Cardiac muscle cell (in vitro differentiated cells and primary cell): ENCODE results near the gene ALPI. TPM values are rescaled to one million over a fixed set of nuclear protein-coding genes. Genes with fewer than 3 reads are reported as not detected.

Experiments
- DNase-seq, 2 donors: peaks; one replicate each; pipeline versions ENCODE4 v3.0.0 to v3.0.0-alpha.2; 2010 to 2017; ENCODE audit warnings: low read depth in 1 of 2, low spot score in 1 of 2
- H3K27ac ChIP-seq: fragments of 200-600 bp; sonication (generic); 2 replicates; pipeline ENCODE4 v1.5.1; 2016
- H3K27me3 ChIP-seq: fragments of 200-600 bp; sonication (generic); 2 replicates; pipeline ENCODE4 v1.6.0; 2016; ENCODE audit warnings: control low read depth
- H3K36me3 ChIP-seq: fragments of 200-600 bp; sonication (generic); 2 replicates; pipeline ENCODE4 v1.5.1; 2016; ENCODE audit warnings: control low read depth
- H3K4me1 ChIP-seq: fragments of 200-600 bp; sonication (generic); 2 replicates; pipeline ENCODE4 v1.8.1; 2017; ENCODE audit warnings: low read depth, mild to moderate bottlenecking, mixed run types
- H3K4me3 ChIP-seq: fragments of 200-600 bp; sonication (generic); 2 replicates; pipeline ENCODE4 v1.5.1; 2016; ENCODE audit warnings: mild to moderate bottlenecking
- H3K9me3 ChIP-seq: fragments of 200-600 bp; sonication (generic); 2 replicates; pipeline ENCODE4 v1.5.1; 2017; ENCODE audit warnings: low read depth, mild to moderate bottlenecking, control low read depth
- polyA plus RNA-seq: library from polyadenylated mRNA; unstranded; fragments of >200 nt; fragmentation: Nextera tagmentation; extraction: Ambion mirVana; gene quantifications from 2 replicates; pipeline ENCODE4 v1.2.1, GENCODE V29; 2016
- total RNA-seq: library from RNA; depleted of rRNA; stranded (reverse); fragments of >200 nt; gene quantifications from 2 replicates; pipeline ENCODE4 v1.2.3, GENCODE V29; 2016
- TF ChIP-seq, protein P1 (sequence below): IDR thresholded peaks from 2 replicates; pipeline ENCODE4 v1.5.1; 2012; ENCODE audit warnings: low read depth, mild to moderate bottlenecking, low read length

ALPI gene
- total and polyA plus RNA-seq, 2 experiments from 2014 or later: not detected

DNA sequence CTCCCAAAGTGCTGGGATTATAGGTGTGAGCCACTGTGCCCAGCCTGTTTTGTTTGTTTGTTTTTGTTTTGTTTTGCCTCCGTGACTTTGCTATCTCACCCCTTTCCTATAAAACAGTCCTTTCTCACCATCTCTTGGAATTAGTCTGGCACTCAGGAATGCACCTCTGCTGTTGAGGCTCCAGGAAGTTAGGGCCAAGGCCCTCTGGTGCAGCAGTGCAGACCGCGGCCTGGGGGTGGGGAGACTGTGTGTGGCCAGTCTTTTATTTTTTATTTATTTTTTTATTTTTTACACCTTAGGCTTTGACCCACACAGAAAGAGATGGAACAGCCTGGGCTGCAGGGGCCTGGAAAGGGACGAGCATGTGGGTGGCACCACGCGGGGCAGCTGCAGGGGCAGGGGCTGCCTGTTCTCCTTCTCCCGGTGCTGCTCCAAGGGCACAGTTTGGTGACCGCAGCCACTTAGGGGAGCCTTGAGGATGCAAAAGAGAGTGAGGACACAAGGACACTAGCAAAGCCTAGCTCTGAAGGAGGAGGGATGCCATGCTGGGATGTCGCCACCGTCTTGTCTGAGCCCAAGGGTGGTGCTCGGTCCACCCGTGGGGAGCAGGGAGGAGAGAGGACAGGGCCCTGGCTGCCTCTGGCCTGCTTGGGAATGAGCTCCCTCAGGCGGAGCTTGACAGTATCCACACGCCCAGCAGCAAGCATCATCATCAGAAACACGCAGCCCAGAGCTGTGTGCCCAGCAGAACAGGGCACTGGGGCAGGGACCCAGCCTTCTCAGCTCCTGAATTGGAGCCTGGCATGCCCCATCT lies 19.4 kb upstream of the ALPI start:
- DNase-seq: no peak
- Histone ChIP-seq H3K4me1 (no peaks in the 10 kb centered on the region), H3K9me3 (no peaks in the 10 kb centered on the region), H3K36me3 (no peaks in the 10 kb centered on the region), H3K4me3 (no peak overlapping the region), H3K27ac (no peak overlapping the region), H3K27me3 (peaks cover 3% of the 10 kb centered on the region)
- TF ChIP-seq, protein P1, sequence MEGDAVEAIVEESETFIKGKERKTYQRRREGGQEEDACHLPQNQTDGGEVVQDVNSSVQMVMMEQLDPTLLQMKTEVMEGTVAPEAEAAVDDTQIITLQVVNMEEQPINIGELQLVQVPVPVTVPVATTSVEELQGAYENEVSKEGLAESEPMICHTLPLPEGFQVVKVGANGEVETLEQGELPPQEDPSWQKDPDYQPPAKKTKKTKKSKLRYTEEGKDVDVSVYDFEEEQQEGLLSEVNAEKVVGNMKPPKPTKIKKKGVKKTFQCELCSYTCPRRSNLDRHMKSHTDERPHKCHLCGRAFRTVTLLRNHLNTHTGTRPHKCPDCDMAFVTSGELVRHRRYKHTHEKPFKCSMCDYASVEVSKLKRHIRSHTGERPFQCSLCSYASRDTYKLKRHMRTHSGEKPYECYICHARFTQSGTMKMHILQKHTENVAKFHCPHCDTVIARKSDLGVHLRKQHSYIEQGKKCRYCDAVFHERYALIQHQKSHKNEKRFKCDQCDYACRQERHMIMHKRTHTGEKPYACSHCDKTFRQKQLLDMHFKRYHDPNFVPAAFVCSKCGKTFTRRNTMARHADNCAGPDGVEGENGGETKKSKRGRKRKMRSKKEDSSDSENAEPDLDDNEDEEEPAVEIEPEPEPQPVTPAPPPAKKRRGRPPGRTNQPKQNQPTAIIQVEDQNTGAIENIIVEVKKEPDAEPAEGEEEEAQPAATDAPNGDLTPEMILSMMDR: no peak

DNA sequence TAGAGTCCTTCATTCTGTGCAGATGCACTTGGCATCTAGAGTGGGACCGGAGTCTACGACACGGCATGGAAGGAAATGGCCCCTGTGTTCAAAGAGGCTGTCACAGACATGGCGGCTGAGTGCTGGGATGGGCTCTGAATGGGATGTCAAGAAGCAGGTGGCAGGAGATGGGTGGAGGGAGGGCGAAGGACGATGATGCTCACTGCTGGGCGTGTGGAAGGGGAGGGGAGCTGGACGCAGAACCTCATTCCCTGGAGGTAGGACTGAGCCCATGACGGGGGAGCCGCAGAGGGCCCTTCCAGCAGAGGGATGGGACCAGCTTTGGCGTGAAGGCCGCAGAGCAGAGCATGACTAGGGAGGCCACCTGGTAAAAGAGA lies 18.8 kb upstream of the ALPI start:
- Histone ChIP-seq H3K27me3 (peaks cover 3% of the 10 kb centered on the region), H3K36me3 (no peaks in the 10 kb centered on the region), H3K27ac (no peak overlapping the region), H3K9me3 (no peaks in the 10 kb centered on the region), H3K4me3 (no peak overlapping the region), H3K4me1 (no peaks in the 10 kb centered on the region)
- no peak for DNase-seq
- TF ChIP-seq, protein P1: no peak

DNA sequence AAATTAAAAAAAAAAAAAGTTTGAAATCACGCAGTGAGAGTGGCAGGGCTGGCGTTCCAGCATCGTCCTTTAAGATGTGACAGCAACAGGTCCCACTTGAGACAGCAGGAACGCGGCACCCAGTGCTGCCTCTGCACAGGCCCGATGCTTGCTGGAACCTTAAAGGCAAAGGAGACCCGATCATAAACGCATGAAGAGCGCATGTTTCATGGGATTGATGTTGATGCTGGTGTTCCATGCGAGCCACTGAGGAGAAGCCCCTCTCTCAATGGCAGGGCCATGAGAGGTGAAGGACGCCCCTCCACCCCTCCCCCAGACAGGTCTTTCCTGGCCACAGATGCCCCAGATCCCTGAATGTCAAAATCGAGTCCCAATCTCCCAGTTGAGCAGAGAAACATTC lies 17.9 kb upstream of the ALPI start:
- Histone ChIP-seq H3K9me3 (no peaks in the 10 kb centered on the region), H3K4me3 (no peak overlapping the region), H3K27me3 (peaks cover 3% of the 10 kb centered on the region), H3K4me1 (no peaks in the 10 kb centered on the region), H3K27ac (no peak overlapping the region), H3K36me3 (no peaks in the 10 kb centered on the region)
- TF ChIP-seq, protein P1: no peak
- no peak for DNase-seq

DNA sequence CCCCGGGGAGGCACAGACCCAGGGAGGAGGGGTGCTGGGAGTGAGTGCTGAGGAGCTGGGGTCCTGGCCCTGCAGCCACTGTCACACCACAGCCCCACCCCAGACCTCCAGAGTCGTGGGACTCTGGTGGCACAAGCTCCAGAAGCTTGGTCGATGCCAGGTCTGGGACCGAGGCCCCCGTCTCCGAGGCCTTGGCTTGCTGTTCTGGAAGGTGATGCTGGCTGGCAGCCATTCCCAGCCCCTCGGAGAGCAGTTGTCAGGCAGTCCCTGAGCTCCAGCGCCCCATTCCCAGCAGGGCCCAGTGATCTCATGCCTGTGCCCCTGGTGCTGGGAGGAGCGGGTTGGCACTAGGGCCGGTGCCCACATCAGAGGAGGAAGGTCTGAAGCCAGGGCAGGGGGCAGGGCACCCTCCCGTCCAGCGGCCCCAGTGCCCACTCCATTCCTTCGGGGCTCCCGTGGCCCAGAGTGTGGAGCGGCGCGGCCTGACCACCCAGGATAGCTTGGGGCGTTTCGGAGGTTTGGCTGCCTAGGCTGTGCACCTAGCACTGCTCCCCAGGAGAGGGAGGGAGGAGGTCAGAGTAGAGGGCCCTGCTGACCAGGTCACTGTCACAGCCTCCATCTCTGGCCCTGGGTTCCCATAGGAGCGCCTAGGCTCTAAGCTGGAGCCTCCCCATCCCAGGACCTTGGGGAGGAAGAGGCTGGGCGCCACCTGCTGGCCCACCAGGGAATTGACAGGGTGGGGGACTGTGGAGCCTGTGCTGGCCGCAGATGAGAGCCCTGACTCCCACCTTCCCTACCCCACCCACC lies 16.8 kb upstream of the ALPI start:
- H3K9me3 ChIP-seq: no peaks in the 10 kb centered on the region
- TF ChIP-seq, protein P1: peak; percentile 36
- H3K4me1 ChIP-seq: no peaks in the 10 kb centered on the region
- H3K36me3 ChIP-seq: no peaks in the 10 kb centered on the region
- H3K27me3 ChIP-seq: peaks cover 3% of the 10 kb centered on the region
- peak; percentile 23 for DNase-seq
- no peak overlapping the region for H3K4me3 ChIP-seq
- H3K27ac ChIP-seq: no peak overlapping the region

DNA sequence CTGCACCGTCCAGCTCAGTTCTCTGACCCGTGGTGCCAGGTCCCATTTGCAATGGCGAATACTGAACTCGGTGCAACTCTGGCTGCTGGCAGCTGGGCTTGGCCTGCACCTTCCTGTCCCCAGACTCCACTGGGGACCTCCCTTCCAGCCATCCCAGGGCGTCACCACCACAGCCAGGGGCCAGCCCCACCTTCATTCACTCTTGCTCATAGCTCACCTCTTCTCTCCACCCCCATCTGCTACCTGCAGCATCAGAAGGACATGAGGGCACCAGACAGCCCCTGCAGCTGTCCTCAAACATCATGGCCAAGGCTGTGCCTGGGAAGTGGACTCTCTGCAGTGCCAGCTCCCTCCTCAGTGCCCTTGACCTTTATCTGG lies 16.2 kb upstream of the ALPI start:
- H3K27me3 ChIP-seq: peaks cover 3% of the 10 kb centered on the region
- no peak for DNase-seq

More for the DNA sequence above, 16.2 kb upstream of the ALPI start:
- no peaks in the 10 kb centered on the region for H3K9me3 ChIP-seq
- TF ChIP-seq, protein P1: peak; percentile 27
- H3K27ac ChIP-seq: no peak overlapping the region
- H3K4me3 ChIP-seq: no peak overlapping the region
- no peaks in the 10 kb centered on the region for H3K4me1 ChIP-seq
- H3K36me3 ChIP-seq: no peaks in the 10 kb centered on the region
